T-cell (primary cell): ENCODE results near the gene SPOCK2. TPM values are rescaled to one million over a fixed set of nuclear protein-coding genes. Genes with fewer than 3 reads are reported as not detected.

Source experiments
- ATAC-seq, 4 experiments: fragments of 200-7000 bp in 3 of 4; fragments of 150-1000 bp in 1 of 4; cut with Tn5 transposase; replicated peaks in 1 of 4; 1 replicate in 3 of 4; 2 replicates in 1 of 4; pipeline ENCODE4 v1.10.0; 2021; ENCODE audit warnings: moderate library complexity in 3 of 4, mild to moderate bottlenecking in 2 of 4, moderate number of reproducible peaks in 1 of 4
- CTCF ChIA-PET, 2 donors: fragments of 300-600 bp; sonication (Branson Sonifier 250); formaldehyde crosslinking; loops; one replicate each; lab custom pipeline; 2022; ENCODE audit warnings: antibody characterized with exemption in 2 of 2; lab: Charles Lee
- POLR2A ChIA-PET, 2 donors: fragments of 300-600 bp; sonication (Branson Sonifier 250); formaldehyde crosslinking; loops; one replicate each; lab custom pipeline; 2022; ENCODE audit warnings: antibody characterized with exemption in 2 of 2; lab: Charles Lee
- DNase-seq, 35 experiments: peaks; one replicate each; pipeline versions ENCODE4 v3.0.0 to v3.0.0-alpha.2; 2013 to 2023
- H3K27ac ChIP-seq: one replicate; pipeline ENCODE4 v1.5.1; 2013; ENCODE audit warnings: low read length
- H3K27me3 ChIP-seq, 2 experiments: replicated peaks in 1 of 2; 1 replicate in 1 of 2; 2 replicates in 1 of 2; pipeline versions ENCODE4 v1.6.1 to v1.7.0; 2013; ENCODE audit warnings: low read length in 1 of 2, mixed read lengths in 1 of 2; ENCODE audit not compliant: control insufficient read depth in 2 of 2, insufficient read depth in 2 of 2; ENCODE audit errors: extremely low read depth in 1 of 2
- H3K36me3 ChIP-seq, 2 donors: 1 replicate in 1 of 2; 2 replicates in 1 of 2; pipeline versions ENCODE4 v1.6.1 to v1.7.0; 2013; ENCODE audit warnings: low read length in 1 of 2; ENCODE audit not compliant: control insufficient read depth in 2 of 2, insufficient read depth in 1 of 2; ENCODE audit errors: extremely low read depth in 1 of 2
- H3K4me1 ChIP-seq, 2 experiments: 1 replicate in 1 of 2; 2 replicates in 1 of 2; pipeline versions ENCODE4 v1.6.1 to v1.7.0; 2013; ENCODE audit warnings: low read length in 2 of 2, mixed read lengths in 1 of 2; ENCODE audit not compliant: insufficient read depth in 2 of 2, control insufficient read depth in 1 of 2; ENCODE audit errors: extremely low read depth in 1 of 2
- H3K4me3 ChIP-seq, 2 donors: 1 replicate in 1 of 2; 2 replicates in 1 of 2; pipeline versions ENCODE4 v1.5.1 to v1.7.0; 2013; ENCODE audit warnings: mild to moderate bottlenecking in 2 of 2, low read length in 1 of 2, moderate library complexity in 1 of 2; ENCODE audit not compliant: control insufficient read depth in 1 of 2; ENCODE audit errors: extremely low read depth in 1 of 2
- H3K9me3 ChIP-seq: 2 replicates; pipeline ENCODE4 v1.7.0; 2013
- H3K27ac Mint-ChIP-seq, 2 donors: one replicate each; pipeline ENCODE4 v1.8.0; 2020 to 2021; ENCODE audit warnings: mild to moderate bottlenecking in 2 of 2, mixed read lengths in 2 of 2
- H3K27me3 Mint-ChIP-seq, 2 donors: one replicate each; pipeline ENCODE4 v1.8.0; 2021 to 2022; ENCODE audit warnings: mixed read lengths in 2 of 2
- H3K36me3 Mint-ChIP-seq: one replicate; pipeline ENCODE4 v1.8.0; 2021; ENCODE audit warnings: mixed read lengths
- H3K4me1 Mint-ChIP-seq, 3 donors: one replicate each; pipeline ENCODE4 v1.8.0; 2020 to 2022; ENCODE audit warnings: mixed read lengths in 3 of 3, mild to moderate bottlenecking in 1 of 3
- H3K4me3 Mint-ChIP-seq, 3 donors: one replicate each; pipeline ENCODE4 v1.8.0; 2020 to 2022; ENCODE audit warnings: mild to moderate bottlenecking in 3 of 3, mixed read lengths in 3 of 3, moderate library complexity in 3 of 3
- H3K9me3 Mint-ChIP-seq, 3 donors: one replicate each; pipeline ENCODE4 v1.8.0; 2020 to 2022; ENCODE audit warnings: mixed read lengths in 3 of 3
- WGBS: methylation state at CpG from one replicate; pipeline ENCODE4 v1.1.5; 2013; ENCODE audit warnings: missing lambda C conversion rate; ENCODE audit not compliant: insufficient coverage; 5-methylcytosine and 5-hydroxymethylcytosine counted together
- total RNA-seq, 35 experiments: library from RNA in 6 of 35; stranded (reverse) in 6 of 35; fragments of 120-200 nt in 1 of 35; gene quantifications; one replicate each; pipeline versions ENCODE4 v1.2.1 to v1.2.4 and lab custom pipeline; 2013 to 2026

Gene SPOCK2
- total RNA-seq, 5 donors from 2014 or later (not counting 1 experiment from before 2014, with no cell fraction given) = 501 to 684 (median 547) TPM

DNA sequence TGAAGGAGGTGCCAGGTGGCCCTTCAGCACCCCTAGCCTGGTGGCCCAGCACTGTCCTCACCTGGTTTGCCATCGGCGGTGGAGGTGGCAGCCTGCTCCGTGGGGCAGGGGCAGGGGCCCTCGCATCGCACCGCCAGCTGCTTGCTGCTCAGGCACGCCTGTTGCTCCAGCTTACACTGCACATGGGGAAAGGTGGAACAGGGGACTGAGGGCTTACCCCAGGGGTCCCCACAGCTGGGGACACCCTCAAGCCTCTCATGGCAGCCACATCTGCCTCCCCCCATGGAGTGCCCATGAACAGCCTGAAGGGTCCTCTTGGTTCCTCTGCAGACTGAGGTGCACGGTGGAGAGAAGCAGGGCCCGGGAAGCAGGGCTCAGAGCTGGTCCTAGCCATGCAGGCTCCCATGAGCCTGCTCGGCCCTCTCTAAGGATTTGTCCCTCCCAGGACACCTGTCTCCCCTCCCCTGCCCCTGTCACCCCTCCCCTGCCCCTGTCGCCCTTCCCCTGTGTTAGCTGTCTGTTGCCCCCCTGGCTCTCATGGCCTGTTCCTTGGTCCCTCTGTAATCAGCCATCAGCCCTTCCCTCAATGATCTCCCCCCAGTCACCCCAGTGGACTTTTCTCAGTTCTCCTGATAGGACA is 20.1 kb downstream of the SPOCK2 start:
- Mint-ChIP-seq H3K27ac (peak overlapping the region in 1 of 2 donors; percentile 27), H3K9me3 (no peaks in the 10 kb centered on the region), H3K36me3 (peaks cover 50% of the 10 kb centered on the region), H3K4me3 (peak overlapping the region in 1 of 3 donors; percentile 46), H3K4me1 (peaks cover 24 to 42% (median 41%) of the 10 kb centered on the region in 3 donors), H3K27me3 (no peaks in the 10 kb centered on the region)
- WGBS = 96% methylated on average over 8 of the region's 11 CpGs
- Histone ChIP-seq H3K9me3 (no peaks in the 10 kb centered on the region), H3K4me1 (peaks cover 0 to 36% of the 10 kb centered on the region in 2 experiments), H3K27me3 (no peaks in the 10 kb centered on the region), H3K27ac (peak overlapping the region; percentile 22), H3K4me3 (no peak overlapping the region), H3K36me3 (peaks cover 23 to 95% of the 10 kb centered on the region in 2 donors)
- ChIA-PET POLR2A (no interaction called here), CTCF (no interaction called here)
- ATAC-seq (peak in 1 of 4 experiments; percentile 11), DNase-seq (no peak)

DNA sequence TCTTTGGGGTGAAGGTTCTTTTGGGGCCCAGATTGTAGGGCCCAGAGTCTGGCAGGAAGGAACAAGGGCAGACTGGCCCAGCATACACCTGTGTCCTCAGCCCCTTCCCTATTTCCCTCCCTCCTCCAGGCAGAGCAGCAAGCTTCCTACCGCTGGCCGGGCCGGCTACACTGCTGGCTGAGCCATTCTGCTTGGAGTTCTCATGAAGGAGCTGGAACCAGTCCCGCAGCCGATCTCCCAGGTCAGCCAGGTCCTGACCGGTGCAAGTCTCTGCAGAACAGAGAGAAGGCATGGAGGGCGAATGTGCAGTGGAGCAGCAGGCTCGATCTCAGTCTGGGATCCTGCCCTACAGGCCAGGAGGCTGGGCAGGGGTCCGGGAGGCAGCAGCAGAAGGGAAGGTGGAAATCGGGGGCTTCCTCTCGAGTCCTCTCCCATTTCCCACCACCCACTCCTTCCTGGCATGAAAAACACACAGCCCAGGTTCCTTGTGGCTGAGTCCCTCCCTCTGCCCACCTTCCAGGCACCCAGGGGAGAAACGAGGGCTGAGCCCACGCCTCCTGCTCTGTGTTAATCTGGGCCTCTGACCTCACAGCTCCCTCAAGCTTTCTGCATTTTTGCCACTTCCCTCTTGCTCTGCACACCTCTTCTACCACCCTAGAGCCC is 20.8 kb downstream of the SPOCK2 start:
- H3K4me3 Mint-ChIP-seq = no peak overlapping the region
- Histone ChIP-seq H3K36me3 (peaks cover 25 to 95% of the 10 kb centered on the region in 2 donors), H3K4me3 (no peak overlapping the region), H3K27ac (no peak overlapping the region), H3K4me1 (peaks cover 0 to 29% of the 10 kb centered on the region in 2 experiments), H3K27me3 (no peaks in the 10 kb centered on the region), H3K9me3 (no peaks in the 10 kb centered on the region)
- H3K9me3 Mint-ChIP-seq = no peaks in the 10 kb centered on the region
- no peaks in the 10 kb centered on the region for H3K27me3 Mint-ChIP-seq
- 84% methylated on average over 12 of the region's 13 CpGs for WGBS
- ChIA-PET POLR2A (no interaction called here), CTCF (no interaction called here)
- peaks cover 20 to 39% (median 38%) of the 10 kb centered on the region in 3 donors for H3K4me1 Mint-ChIP-seq
- peak overlapping the region; percentile 22 to 23 for H3K27ac Mint-ChIP-seq
- ATAC-seq (no peak), DNase-seq (no peak)
- peaks cover 53% of the 10 kb centered on the region for H3K36me3 Mint-ChIP-seq

DNA sequence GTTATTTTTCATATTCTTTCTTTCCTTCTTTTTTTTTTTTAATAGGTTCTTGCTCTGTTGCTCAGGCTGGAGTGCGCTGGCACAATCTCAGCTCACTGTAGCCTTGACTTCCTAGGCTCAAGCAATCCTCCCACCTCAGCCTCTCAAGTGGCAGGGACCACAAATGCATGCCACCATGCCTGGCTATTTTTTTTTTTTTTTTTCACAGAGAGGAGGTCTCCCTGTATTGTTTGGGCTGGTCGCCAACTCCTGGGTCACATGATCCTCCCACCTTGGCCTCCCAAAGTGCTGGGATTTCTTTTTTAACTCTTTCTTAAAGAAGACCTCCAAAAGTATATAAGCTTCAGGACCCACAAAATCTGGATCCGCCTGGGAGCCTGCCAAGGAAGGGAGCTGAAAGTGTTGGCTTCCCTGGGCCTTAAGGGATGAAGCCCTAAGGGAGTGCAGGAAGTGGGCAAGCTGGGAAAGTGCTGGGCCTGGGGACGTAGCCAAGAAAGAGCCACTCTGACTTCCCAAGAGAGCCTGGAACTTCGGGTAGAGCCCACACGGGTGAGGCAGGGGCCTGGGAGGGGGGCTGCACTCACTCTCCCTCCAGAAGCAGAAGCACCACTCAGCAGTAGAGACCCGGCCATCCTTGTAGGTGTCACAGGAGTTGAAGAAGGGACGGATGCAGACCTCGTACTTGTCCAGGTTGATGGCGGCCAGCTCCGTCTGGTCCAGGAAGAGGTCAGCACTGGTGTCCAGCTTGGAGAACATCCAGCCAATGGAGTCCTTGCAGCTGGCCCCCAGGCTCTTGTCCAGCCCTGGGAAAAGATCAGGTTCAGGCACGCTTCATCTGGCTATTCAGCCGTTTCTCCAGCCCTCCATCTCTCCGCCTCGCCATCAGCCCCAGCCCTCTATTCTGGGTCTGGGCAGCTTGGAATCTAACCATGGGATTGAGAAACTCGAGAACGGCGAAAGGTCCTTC is 21.8 kb downstream of the SPOCK2 start:
- ChIA-PET POLR2A (interaction anchor here (0.6 to 1.1 kb wide), 5 partner anchors 10 to 208 kb away, joined by 3 to 5 read pairs (median 3); no protein-coding TSS in a partner anchor), CTCF (interaction anchor here in 1 of 2 donors (0.7 kb wide), 1 partner anchor 18 kb away, joined by 4 read pairs; no protein-coding TSS in a partner anchor)
- H3K9me3 Mint-ChIP-seq = no peaks in the 10 kb centered on the region
- no peak overlapping the region for H3K4me3 Mint-ChIP-seq
- Histone ChIP-seq H3K27me3 (no peaks in the 10 kb centered on the region), H3K4me3 (no peak overlapping the region), H3K36me3 (peaks cover 24 to 95% of the 10 kb centered on the region in 2 donors), H3K4me1 (peaks cover 0 to 22% of the 10 kb centered on the region in 2 experiments), H3K9me3 (no peaks in the 10 kb centered on the region), H3K27ac (peak overlapping the region; percentile 13)
- peak overlapping the region; percentile 11 to 66 for H3K27ac Mint-ChIP-seq
- WGBS = 90% methylated on average over 13 of the region's 18 CpGs
- H3K27me3 Mint-ChIP-seq = no peaks in the 10 kb centered on the region
- peaks cover 17 to 40% (median 34%) of the 10 kb centered on the region in 3 donors for H3K4me1 Mint-ChIP-seq
- peaks cover 49% of the 10 kb centered on the region for H3K36me3 Mint-ChIP-seq
- no peak for ATAC-seq
- no peak for DNase-seq

DNA sequence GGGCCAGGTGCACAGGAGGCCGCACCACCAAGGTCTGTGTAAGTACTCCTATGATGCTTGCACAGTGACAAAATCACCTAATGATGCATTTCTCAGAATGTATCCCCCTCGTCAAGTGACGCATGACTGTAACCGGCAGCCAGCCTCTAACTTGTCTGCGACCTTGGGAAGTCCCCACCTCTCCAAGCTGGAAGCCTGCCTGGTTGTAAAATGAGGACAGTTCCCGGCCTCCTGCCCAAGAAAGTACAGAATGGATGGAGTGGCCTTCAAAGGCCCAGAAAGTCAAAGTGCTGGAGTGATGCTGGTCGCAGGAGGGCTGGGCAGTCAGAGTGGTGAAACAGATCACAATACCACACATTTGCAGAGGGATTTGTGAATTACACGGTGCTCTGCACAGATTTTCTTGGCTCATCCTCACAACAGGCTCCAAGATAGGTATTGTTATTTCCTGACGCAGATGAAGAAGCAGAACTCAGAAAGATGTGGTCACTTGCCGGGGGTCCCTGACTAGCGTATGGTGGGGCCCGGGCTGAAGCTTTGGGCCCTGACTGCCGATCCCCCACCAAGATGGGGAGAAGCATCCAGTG is 22.8 kb downstream of the SPOCK2 start:
- POLR2A ChIA-PET = interaction anchor here (0.6 to 1.1 kb wide), 4 partner anchors 9 to 209 kb away, joined by 3 to 4 read pairs (median 3); no protein-coding TSS in a partner anchor
- no peak for DNase-seq

DNA sequence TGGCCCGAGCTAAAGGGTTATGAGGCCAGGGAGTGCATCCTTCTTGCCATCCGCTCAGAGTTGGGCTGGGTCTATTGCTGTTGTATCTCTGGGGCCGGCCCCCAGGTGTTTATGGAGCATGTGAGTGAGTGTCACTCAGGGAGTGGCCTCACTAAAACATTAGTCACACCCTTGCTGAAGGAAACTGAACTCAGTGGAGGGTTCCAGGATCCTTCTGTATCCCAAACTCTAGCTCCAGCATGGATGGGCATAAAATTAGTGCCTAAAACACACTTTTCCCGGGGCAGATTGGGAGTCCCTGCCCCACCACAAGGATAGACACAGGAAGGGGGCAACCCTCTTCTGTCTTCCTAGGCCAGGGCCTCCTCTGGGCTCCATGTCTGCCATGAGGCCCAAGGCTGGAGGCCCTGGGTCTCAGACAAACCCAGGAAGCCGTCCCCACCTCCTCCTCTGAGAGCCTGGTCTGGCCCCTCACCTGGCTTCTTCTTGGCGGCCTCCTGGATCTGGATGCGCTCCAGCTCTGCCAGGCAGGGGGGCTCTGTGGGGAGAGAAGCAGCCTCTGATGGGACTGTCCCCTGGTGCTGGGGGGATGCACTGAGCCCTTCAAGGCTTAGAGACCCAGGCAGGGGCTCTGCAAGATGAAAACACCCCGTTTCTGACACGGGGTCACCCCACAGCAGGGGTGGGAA is 24.5 kb downstream of the SPOCK2 start:
- H3K27me3 ChIP-seq = no peaks in the 10 kb centered on the region
- Mint-ChIP-seq H3K27ac (peak overlapping the region; percentile 30 to 57), H3K4me1 (peaks cover 27 to 46% (median 44%) of the 10 kb centered on the region in 3 donors), H3K27me3 (no peaks in the 10 kb centered on the region), H3K36me3 (peaks cover 31% of the 10 kb centered on the region), H3K4me3 (no peak overlapping the region), H3K9me3 (no peaks in the 10 kb centered on the region)
- CTCF ChIA-PET = interaction anchor here in 1 of 2 donors (0.5 kb wide), 1 partner anchor 503 kb away, joined by 4 read pairs; no protein-coding TSS in a partner anchor
- H3K4me3 ChIP-seq = no peak overlapping the region
- no peak overlapping the region for H3K27ac ChIP-seq
- DNase-seq (no peak), ATAC-seq (no peak)
- H3K9me3 ChIP-seq = no peaks in the 10 kb centered on the region
- POLR2A ChIA-PET = interaction anchor here (0.5 kb wide), 2 partner anchors 19 to 23 kb away, joined by 3 to 5 read pairs; no protein-coding TSS in a partner anchor
- WGBS = 67% methylated on average over 2 of the region's 9 CpGs
- peaks cover 0 to 12% of the 10 kb centered on the region in 2 experiments for H3K4me1 ChIP-seq
- peaks cover 26 to 67% of the 10 kb centered on the region in 2 donors for H3K36me3 ChIP-seq

More for the DNA sequence above, 22.8 kb downstream of the SPOCK2 start:
- Mint-ChIP-seq H3K4me1 (peaks cover 18 to 43% (median 34%) of the 10 kb centered on the region in 3 donors), H3K9me3 (no peaks in the 10 kb centered on the region), H3K36me3 (peaks cover 45% of the 10 kb centered on the region), H3K27me3 (no peaks in the 10 kb centered on the region), H3K27ac (peak overlapping the region in 1 of 2 donors; percentile 34), H3K4me3 (no peak overlapping the region)
- H3K9me3 ChIP-seq = no peaks in the 10 kb centered on the region
- CTCF ChIA-PET = interaction anchor here in 1 of 2 donors (0.7 kb wide), 1 partner anchor 17 kb away, joined by 4 read pairs; no protein-coding TSS in a partner anchor
- no peak for ATAC-seq
- WGBS = 94% methylated on average over 11 of the region's 13 CpGs
- H3K4me3 ChIP-seq = no peak overlapping the region
- H3K4me1 ChIP-seq = peaks cover 0 to 17% of the 10 kb centered on the region in 2 experiments
- no peaks in the 10 kb centered on the region for H3K27me3 ChIP-seq
- no peak overlapping the region for H3K27ac ChIP-seq
- peaks cover 26 to 84% of the 10 kb centered on the region in 2 donors for H3K36me3 ChIP-seq
